ENCODE results near the gene SND1.

The SND1 gene

GRCh38 chr7:127651556-127652332 lies at the start of gene SND1:
TSS of gene SND1 (plus strand) at chr7:127652194. CDS start at chr7:127652374, 180 bp downstream.
- peak; percentile 97 to 99 for DNase-seq (ENCODE audit: low read depth in 2 of 2)

- DNase-seq (ENCODE audit: low read depth in 2 of 2): no peak
These were observed 43.5 kb upstream of the SND1 start for GRCh38 chr7:127608446-127608845.

- DNase-seq (ENCODE audit: low read depth in 2 of 2): no peak
These were observed 42.7 kb upstream of the SND1 start for GRCh38 chr7:127609297-127609696.

- DNase-seq (ENCODE audit: low read depth in 2 of 2): no peak
These were observed 39.7 kb upstream of the SND1 start for GRCh38 chr7:127612263-127612662.

GRCh38 chr7:127616724-127617123 lies 35.3 kb upstream of the SND1 start:
- DNase-seq (ENCODE audit: low read depth in 2 of 2): no peak

GRCh38 chr7:127618042-127618441 lies 34.0 kb upstream of the SND1 start, which contains the start of gene PAX4:
TSS of gene PAX4 (minus strand) at chr7:127618142. CDS start at chr7:127615928, 2,214 bp downstream.
- DNase-seq (ENCODE audit: low read depth in 2 of 2): no peak

- DNase-seq (ENCODE audit: low read depth in 2 of 2): no peak
These were observed 33.2 kb upstream of the SND1 start for GRCh38 chr7:127618775-127619174.

- DNase-seq (ENCODE audit: low read depth in 2 of 2): no peak
These were observed 32.2 kb upstream of the SND1 start for GRCh38 chr7:127619681-127620405.

GRCh38 chr7:127620406-127621233 lies 31.4 kb upstream of the SND1 start:
- no peak for DNase-seq (ENCODE audit: low read depth in 2 of 2)

- no peak for DNase-seq (ENCODE audit: low read depth in 2 of 2)
These were observed 26.7 kb upstream of the SND1 start for GRCh38 chr7:127625331-127625730.

- DNase-seq (ENCODE audit: low read depth in 2 of 2): no peak
These were observed 23.5 kb upstream of the SND1 start for GRCh38 chr7:127628445-127628844.

GRCh38 chr7:127629268-127629854 lies 22.6 kb upstream of the SND1 start:
- DNase-seq (ENCODE audit: low read depth in 2 of 2): peak in 1 of 2 donors; percentile 6

- no peak for DNase-seq (ENCODE audit: low read depth in 2 of 2)
These were observed 19.6 kb upstream of the SND1 start for GRCh38 chr7:127632276-127632910.

GRCh38 chr7:127635659-127636285 lies 16.2 kb upstream of the SND1 start:
- no peak for DNase-seq (ENCODE audit: low read depth in 2 of 2)

- DNase-seq (ENCODE audit: low read depth in 2 of 2): no peak
These were observed 13.8 kb upstream of the SND1 start for GRCh38 chr7:127638197-127638596.

GRCh38 chr7:127644484-127644883 lies 7.5 kb upstream of the SND1 start:
- DNase-seq (ENCODE audit: low read depth in 2 of 2): no peak

GRCh38 chr7:127647636-127648035 lies 4.4 kb upstream of the SND1 start:
- DNase-seq (ENCODE audit: low read depth in 2 of 2): no peak

GRCh38 chr7:127648986-127649385 lies 3.0 kb upstream of the SND1 start:
- DNase-seq (ENCODE audit: low read depth in 2 of 2): no peak

GRCh38 chr7:127650847-127651555 lies 993 bp upstream of the SND1 start:
- DNase-seq (ENCODE audit: low read depth in 2 of 2): no peak

Measured in activated CD8-positive, alpha-beta memory T cell treated with anti-CD3 and anti-CD28 coated beads for 4 hours (primary cell).